Transverse colon (tissue), 3 donors: Measurements from ENCODE around the gene STK11IP.

ENCODE experiments used
- CTCF ChIP-seq, 5 experiments: fragments of 200-600 bp in 3 of 5; fragments of 450-650 bp in 2 of 5; sonication (generic) in 3 of 5; IDR thresholded peaks; 1 replicate in 2 of 5; 2 replicates in 3 of 5; pipeline ENCODE4 v1.5.1; 2016 to 2017; ENCODE audit warnings: antibody characterized with exemption in 5 of 5, inconsistent platforms in 3 of 5, mild to moderate bottlenecking in 2 of 5, moderate library complexity in 1 of 5
- EP300 ChIP-seq: sonication (generic); formaldehyde crosslinking; IDR thresholded peaks from one replicate; pipeline ENCODE4 v1.6.1; 2017; ENCODE audit warnings: antibody characterized with exemption, low read depth
- POLR2A ChIP-seq: fragments of 450-650 bp; IDR thresholded peaks from one replicate; pipeline ENCODE4 v1.6.1; 2016; ENCODE audit warnings: antibody characterized with exemption, mild to moderate bottlenecking, moderate library complexity

DNA sequence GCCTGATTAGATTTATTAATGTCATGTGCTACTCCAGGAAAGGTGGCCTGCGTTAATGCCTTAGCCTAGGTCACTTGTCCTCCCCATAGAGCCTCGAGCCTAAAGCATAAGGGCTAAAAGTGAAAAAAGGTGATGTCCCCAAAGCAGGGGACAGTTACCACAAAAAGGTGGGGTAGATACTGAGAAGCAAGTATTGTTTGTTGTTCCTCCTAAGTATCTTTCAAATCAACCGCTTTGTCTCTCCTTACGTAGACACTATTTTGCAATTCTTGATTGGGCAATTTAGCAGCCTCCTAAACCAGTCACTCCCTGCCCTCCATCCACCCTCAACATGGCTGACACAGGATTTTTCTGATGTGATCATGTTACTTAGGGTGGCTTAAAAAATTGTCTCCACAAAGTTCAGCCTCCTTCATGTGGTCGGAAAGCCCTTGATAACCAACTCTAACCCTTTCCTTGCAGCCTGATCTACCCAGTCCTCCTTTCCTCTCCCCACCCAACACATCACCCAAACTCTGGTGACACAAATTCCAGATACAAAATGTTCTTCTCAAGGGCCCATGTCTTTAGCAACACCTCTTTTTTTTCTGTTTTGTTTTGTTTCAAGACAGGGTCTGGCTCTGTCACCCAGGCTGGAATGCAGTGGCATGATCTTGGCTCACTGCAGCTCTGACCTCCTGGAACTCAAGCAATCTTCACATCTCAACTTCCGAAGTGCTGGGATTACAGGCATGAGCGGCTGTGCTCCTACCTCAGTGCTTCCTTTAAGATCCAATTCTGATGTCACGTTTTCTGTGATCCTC lies 18.6 kb upstream of the STK11IP start:
- no peak for TF ChIP-seq EP300
- no peak for TF ChIP-seq CTCF (IDR thresholded peaks at IDR 0.05)
- TF ChIP-seq POLR2A, result no peak
